Mammary epithelial cell (primary cell): ENCODE data around the gene C2orf92.

Source experiments
- CTCF ChIP-seq, 2 donors: IDR thresholded peaks in 1 of 2; conservative IDR thresholded peaks in 1 of 2; 2 replicates each; pipeline ENCODE4 v1.5.1; 2011 to 2012; ENCODE audit warnings: inconsistent platforms in 2 of 2, low read length in 2 of 2, mild to moderate bottlenecking in 2 of 2, control low read depth in 1 of 2, low read depth in 1 of 2; ENCODE audit not compliant: insufficient read depth in 1 of 2; ENCODE audit errors: extremely low read depth in 1 of 2
- EZH2 ChIP-seq: IDR thresholded peaks from 2 replicates; pipeline ENCODE4 v1.6.1; 2012; ENCODE audit warnings: low read length, inconsistent platforms, borderline replicate concordance

DNA sequence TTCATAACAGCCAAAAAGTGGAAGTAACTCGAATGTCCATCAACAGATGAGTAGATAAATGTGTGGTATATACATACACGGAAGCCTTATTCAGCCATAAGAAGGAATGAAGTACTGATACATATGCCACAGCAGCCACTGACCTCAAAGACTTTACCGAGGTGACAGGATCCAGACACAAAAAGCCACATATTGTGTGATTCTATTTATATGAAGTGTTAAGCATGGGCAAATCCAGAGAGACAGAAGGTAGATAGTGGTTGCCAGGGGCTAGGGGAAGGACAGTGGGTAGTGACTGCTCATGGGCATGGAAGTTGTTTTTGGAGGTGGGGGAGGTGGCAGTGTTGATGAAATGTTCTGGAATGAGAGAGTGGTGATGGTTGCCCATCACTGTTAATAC is 77.8 kb downstream of the C2orf92 start:
- TF ChIP-seq CTCF (conservative IDR thresholded peaks at IDR 0.05 in 1 of 2, IDR thresholded peaks at IDR 0.05 in 1 of 2; ENCODE audit: extremely low read depth in 1 of 2, insufficient read depth in 1 of 2, low read depth in 1 of 2, low read length in 2 of 2) (no peak), EZH2 (no peak)
